GM12891 (cell line): Measurements from ENCODE around the gene COX19.

ENCODE experiments used
- POLR2A ChIP-seq: IDR thresholded peaks from 2 replicates; pipeline ENCODE4 v1.6.1; 2011; ENCODE audit warnings: low read depth, low read length, control low read depth
- POLR2AphosphoS5 ChIP-seq: IDR thresholded peaks from 2 replicates; pipeline ENCODE4 v1.6.1; 2011; ENCODE audit warnings: low read depth, low read length, control low read depth
- POU2F2 ChIP-seq: IDR thresholded peaks from 2 replicates; pipeline ENCODE4 v1.6.1; 2011; ENCODE audit warnings: low read depth, mild to moderate bottlenecking, control low read depth, low read length, moderate library complexity
- SPI1 ChIP-seq: IDR thresholded peaks from 2 replicates; pipeline ENCODE4 v1.6.1; 2011; ENCODE audit warnings: low read depth, low read length, control low read depth
- TAF1 ChIP-seq: IDR thresholded peaks from 2 replicates; pipeline ENCODE4 v1.6.1; 2011; ENCODE audit warnings: low read depth, low read length, control low read depth

DNA sequence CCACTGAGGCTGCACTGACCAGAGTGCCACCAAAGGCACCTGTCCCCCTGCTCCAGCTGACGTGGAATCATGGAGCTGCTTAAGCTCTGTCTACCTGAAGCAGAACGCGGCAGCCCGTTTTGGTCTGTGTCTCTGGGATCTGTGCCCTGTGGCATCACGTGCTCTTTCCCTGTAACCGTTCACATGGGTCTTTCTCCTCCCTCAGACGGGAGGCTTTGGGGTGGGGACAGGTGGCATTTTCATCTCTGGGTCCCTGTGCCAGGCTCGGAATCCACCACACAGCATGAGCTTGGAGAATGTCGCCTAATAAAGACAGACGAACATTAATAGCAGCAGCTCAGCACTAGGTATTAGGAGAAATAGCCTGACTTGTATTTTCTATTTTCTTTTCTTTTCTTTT is 19.3 kb downstream of the COX19 start:
- TF ChIP-seq POLR2A = no peak
- TF ChIP-seq TAF1 = no peak
- no peak for TF ChIP-seq POLR2AphosphoS5
- no peak for TF ChIP-seq SPI1
- no peak for TF ChIP-seq POU2F2
